Fibroblast of villous mesenchyme (primary cell): ENCODE measurements around the gene WDR86. TPM values are rescaled to one million over a fixed set of nuclear protein-coding genes. Genes with fewer than 3 reads are reported as not detected.

Experiments
- DNase-seq: peaks from one replicate; pipeline ENCODE4 v3.0.0-alpha.2; 2010; ENCODE audit warnings: low read depth
- H3K4me3 ChIP-seq: 2 replicates; pipeline ENCODE4 v1.5.1; 2011; ENCODE audit warnings: low read depth, mild to moderate bottlenecking, low read length
- CTCF ChIP-seq: IDR thresholded peaks from 2 replicates; pipeline ENCODE4 v1.5.1; 2012; ENCODE audit warnings: low read depth, mild to moderate bottlenecking, low read length; ENCODE audit not compliant: insufficient read depth
- total RNA-seq: library from RNA; depleted of rRNA; stranded (reverse); fragments of >200 nt; gene quantifications from 2 replicates; pipeline ENCODE4 v1.2.3, GENCODE V29; 2012

The WDR86 gene
- total RNA-seq, 1 donor = 1.3 TPM

GRCh38 chr7:151342102-151342646, 67.7 kb downstream of the WDR86 start:
- TF ChIP-seq CTCF = no peak
- peak overlapping the region; percentile 87 for H3K4me3 ChIP-seq
- DNase-seq = peak; percentile 41

GRCh38 chr7:151341357-151342101, 68.3 kb downstream of the WDR86 start, which contains the start of gene NUB1:
Gene NUB1, plus strand, starts transcription at chr7:151341812. Its CDS starts 3,538 bp downstream, at chr7:151345350.
- no peak for TF ChIP-seq CTCF
- peak within 1 kb of the TSS; percentile 87 for H3K4me3 ChIP-seq
- peak; percentile 89 for DNase-seq

- no peak for DNase-seq
- TF ChIP-seq CTCF = peak; percentile 11
Observed at GRCh38 chr7:151340794-151341356, 69.0 kb downstream of the WDR86 start.

GRCh38 chr7:151339651-151340382, 70.0 kb downstream of the WDR86 start:
- TF ChIP-seq CTCF = no peak
- DNase-seq = no peak
- no peak overlapping the region for H3K4me3 ChIP-seq

More at GRCh38 chr7:151340794-151341356, 69.0 kb downstream of the WDR86 start:
- H3K4me3 ChIP-seq = peak overlapping the region; percentile 34

GRCh38 chr7:151338809-151339208, 71.0 kb downstream of the WDR86 start:
- no peak for DNase-seq
- TF ChIP-seq CTCF = no peak
- H3K4me3 ChIP-seq = no peak overlapping the region

GRCh38 chr7:151337346-151337745, 72.5 kb downstream of the WDR86 start:
- TF ChIP-seq CTCF = no peak
- no peak overlapping the region for H3K4me3 ChIP-seq
- no peak for DNase-seq
